ENCODE measurements around the gene MAPKAP1.

MAPKAP1 gene

GRCh38 chr9:125672876-125673275 lies 34.1 kb downstream of the MAPKAP1 start:
- DNase-seq, result no peak

GRCh38 chr9:125663127-125663526 lies 43.9 kb downstream of the MAPKAP1 start:
- DNase-seq, result no peak

GRCh38 chr9:125660557-125660956 lies 46.5 kb downstream of the MAPKAP1 start:
- no peak for DNase-seq

GRCh38 chr9:125659954-125660353 lies 47.1 kb downstream of the MAPKAP1 start:
- no peak for DNase-seq

GRCh38 chr9:125659201-125659840 lies 47.7 kb downstream of the MAPKAP1 start:
- DNase-seq, result no peak

- DNase-seq, result no peak
Measured at GRCh38 chr9:125656560-125656959, 50.4 kb downstream of the MAPKAP1 start.

- no peak for DNase-seq
Measured at GRCh38 chr9:125655691-125656410, 51.2 kb downstream of the MAPKAP1 start.

GRCh38 chr9:125655066-125655633 lies 51.9 kb downstream of the MAPKAP1 start:
- no peak for DNase-seq

GRCh38 chr9:125654121-125654520 lies 52.9 kb downstream of the MAPKAP1 start:
- DNase-seq, result no peak

GRCh38 chr9:125653325-125653724 lies 53.7 kb downstream of the MAPKAP1 start:
- DNase-seq, result no peak

GRCh38 chr9:125652759-125653158 lies 54.2 kb downstream of the MAPKAP1 start:
- DNase-seq, result no peak

- no peak for DNase-seq
Measured at GRCh38 chr9:125652233-125652594, 54.8 kb downstream of the MAPKAP1 start.

GRCh38 chr9:125651576-125652232 lies 55.3 kb downstream of the MAPKAP1 start:
- no peak for DNase-seq

GRCh38 chr9:125650271-125650737 lies 56.7 kb downstream of the MAPKAP1 start:
- no peak for DNase-seq

- no peak for DNase-seq
Measured at GRCh38 chr9:125649826-125650225, 57.2 kb downstream of the MAPKAP1 start.

GRCh38 chr9:125649315-125649714 lies 57.7 kb downstream of the MAPKAP1 start:
- DNase-seq, result no peak

GRCh38 chr9:125648294-125648693 lies 58.7 kb downstream of the MAPKAP1 start:
- no peak for DNase-seq

GRCh38 chr9:125646621-125647100 lies 60.3 kb downstream of the MAPKAP1 start:
- no peak for DNase-seq

- no peak for DNase-seq
Measured at GRCh38 chr9:125646217-125646616, 60.8 kb downstream of the MAPKAP1 start.

- DNase-seq, result no peak
Measured at GRCh38 chr9:125644819-125645507, 62.0 kb downstream of the MAPKAP1 start.

GRCh38 chr9:125642311-125642710 lies 64.7 kb downstream of the MAPKAP1 start:
- DNase-seq, result no peak

- DNase-seq, result no peak
Measured at GRCh38 chr9:125639057-125639456, 68.0 kb downstream of the MAPKAP1 start.
